ENCODE results near the gene GADD45G.

GADD45G gene, protein sequence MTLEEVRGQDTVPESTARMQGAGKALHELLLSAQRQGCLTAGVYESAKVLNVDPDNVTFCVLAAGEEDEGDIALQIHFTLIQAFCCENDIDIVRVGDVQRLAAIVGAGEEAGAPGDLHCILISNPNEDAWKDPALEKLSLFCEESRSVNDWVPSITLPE

DNA sequence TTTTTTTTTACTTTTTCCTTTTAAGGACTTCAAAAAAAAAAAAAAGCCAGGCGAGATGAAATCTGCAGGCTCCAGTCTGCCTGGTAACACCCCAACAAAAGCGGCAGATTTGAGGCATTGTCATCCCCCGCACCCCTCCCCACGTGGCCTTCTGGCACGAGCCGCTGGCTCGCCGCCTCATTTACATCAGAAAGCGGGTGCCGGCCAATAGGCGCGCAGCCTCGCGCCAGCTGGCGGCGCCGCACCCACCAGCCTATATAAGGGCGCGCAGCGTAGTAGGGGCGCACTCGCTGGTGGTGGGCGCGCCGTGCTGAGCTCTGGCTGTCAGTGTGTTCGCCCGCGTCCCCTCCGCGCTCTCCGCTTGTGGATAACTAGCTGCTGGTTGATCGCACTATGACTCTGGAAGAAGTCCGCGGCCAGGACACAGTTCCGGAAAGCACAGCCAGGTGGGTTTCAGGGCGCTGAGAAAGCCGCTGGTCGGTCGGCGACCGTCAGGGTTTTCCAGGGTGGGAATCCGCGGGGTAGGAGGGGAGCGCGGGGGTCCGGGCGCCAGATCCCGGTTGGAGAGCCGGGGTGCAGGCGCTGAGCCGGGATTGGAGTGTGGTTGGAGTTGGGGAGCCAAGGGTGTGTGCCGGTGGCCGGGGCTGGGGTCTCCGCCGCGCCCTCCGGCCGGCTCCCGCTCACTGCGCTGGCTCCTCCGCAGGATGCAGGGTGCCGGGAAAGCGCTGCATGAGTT, at the start of gene GADD45G:
Gene GADD45G, plus strand, starts transcription at position 284 of the 736 bp plus-strand sequence. Its CDS starts 110 bp downstream, at position 394.
- DNase-seq, result peak; percentile 96

DNA sequence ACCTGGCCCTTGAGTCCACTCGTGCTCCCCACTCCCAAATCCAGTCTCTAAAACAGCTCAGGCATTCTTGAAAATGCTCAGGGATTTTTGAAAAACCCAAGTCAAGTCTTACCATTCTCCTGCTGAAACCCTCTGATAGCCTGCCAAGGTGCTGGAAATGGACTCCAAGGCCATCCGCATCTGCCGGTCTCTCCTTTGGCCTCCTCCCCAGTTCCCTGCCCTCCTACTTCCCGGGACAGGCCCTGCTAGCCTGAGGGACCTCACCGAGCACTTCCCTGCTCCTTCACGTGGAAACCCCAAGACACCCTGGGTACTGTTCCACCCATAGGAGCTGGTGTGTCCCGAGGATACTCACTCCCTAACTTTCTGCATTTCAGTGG, 49.8 kb upstream of the GADD45G start:
- no peak for DNase-seq

DNA sequence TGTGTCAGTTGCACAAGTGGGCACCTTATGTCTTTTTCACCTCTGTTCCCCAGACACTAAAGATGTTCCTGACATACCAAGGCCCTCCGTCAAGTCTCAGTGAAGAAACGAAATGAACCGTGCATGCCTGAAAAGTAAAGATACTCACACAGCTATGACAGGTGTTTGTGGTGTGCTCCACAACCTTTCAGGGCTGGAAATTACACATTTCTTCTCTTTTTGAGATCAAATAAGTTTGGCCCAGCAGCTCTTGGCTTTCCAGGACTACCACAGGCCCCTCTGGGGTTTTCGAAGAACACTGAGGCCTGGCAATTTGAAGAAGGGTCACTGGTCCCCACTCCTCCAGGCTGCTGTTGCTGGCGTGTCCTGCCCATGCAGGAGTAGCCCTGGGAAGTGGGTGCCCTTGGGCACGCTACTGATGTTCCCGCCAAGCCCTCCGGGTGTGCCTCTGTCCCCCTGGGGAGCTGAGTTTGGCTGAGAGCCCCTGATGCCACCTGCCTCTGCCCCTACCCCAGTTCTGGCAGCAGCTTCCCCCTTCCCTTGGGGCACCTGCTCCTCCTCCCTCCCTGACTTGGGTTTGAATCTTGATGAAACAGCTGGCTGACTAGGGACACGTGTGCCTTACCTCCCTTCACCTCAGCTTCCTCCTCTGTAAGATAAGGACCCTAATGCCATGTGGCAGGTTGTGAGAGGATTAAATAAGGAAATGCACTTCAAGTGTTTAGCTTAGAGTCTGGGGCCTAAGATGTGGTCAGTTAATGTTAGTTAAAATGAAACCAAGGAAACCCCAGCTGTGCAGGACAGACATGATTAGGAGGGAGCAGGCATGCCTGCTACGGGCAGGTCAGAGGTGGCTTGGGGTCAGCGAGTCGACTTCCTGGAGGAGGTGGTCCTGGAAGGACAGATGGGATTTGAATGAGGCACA, 49.1 kb upstream of the GADD45G start:
- no peak for DNase-seq

DNA sequence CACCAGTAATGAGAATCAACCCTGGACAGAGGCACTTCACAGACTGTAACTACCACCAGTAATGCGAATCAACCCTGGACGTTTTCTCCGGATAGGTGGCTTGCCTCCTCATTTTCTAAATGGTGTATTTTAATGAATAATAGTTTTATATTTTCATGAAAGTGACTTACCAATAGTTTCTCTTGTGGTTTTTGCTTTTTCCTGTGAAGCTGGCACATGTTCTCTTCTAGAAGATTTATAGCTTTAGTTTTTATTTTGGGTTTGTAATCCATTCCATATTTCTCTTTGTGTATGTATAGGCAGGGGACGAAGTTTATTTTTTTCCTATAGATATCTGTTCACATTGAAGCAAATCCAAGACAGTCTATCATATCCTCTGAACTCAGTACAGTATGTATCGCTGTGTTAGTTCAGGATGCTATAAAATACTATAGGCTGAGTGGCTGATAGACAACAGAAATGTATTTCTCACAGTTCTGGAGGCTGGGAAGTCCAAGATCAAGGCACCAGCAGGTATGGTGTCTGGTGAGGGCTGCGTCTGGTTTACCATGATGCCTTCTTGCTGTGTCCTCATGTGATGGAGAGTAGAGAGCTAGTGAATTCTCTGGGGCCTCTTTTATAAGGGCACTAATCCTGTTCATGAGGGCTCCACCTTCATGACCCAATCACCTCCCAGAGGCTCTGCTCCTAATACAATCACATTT, 46.5 kb upstream of the GADD45G start:
- no peak for DNase-seq

DNA sequence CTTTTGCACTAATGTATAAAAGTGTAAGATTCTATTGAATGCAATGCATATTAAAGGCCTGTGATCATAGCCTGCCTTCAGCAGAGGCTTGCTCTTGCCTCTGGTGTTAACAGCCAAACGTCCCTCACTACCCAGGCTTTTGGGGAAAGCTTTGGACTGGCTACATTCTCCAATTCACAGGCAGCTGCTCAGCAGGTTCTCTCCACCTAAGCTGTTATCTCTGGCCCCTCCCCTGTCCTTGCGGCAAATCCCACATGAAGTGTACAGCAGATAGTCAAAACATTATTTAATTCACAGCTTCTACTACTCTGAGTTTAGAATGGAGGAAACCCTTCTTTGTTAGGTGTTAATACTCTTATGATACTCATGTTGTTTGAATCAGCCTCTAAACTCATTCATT, 45.9 kb upstream of the GADD45G start:
- no peak for DNase-seq

DNA sequence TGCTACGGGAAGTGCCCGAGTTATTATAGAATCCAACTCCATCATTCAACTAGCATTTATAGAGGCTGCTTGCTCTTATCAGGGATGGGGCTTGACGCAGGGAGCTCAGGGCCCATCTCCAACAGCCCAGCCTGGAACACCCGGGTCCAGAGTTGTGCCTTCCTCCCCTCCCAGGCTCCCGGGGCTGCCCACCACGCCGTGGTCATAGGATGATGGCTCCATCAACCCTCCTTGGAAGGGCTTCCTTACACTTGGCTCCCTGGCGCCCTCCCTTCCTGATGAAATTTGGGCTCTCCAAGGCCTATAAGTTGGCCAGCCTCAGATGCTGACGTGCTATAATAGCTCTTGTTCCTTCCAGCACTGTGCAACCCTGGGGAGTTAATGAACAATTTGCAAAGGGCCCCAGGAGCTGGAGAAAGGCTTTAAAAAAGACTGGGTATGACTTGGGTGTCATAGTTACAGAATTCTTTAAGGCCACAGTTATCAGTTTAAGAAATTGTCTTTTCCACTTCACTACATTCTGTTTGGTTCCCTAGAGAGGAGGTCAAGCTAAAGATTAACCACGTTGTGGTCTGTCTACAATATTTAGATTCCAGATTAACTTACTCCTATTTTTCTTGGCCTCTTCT, 42.5 kb upstream of the GADD45G start:
- DNase-seq, result no peak

DNA sequence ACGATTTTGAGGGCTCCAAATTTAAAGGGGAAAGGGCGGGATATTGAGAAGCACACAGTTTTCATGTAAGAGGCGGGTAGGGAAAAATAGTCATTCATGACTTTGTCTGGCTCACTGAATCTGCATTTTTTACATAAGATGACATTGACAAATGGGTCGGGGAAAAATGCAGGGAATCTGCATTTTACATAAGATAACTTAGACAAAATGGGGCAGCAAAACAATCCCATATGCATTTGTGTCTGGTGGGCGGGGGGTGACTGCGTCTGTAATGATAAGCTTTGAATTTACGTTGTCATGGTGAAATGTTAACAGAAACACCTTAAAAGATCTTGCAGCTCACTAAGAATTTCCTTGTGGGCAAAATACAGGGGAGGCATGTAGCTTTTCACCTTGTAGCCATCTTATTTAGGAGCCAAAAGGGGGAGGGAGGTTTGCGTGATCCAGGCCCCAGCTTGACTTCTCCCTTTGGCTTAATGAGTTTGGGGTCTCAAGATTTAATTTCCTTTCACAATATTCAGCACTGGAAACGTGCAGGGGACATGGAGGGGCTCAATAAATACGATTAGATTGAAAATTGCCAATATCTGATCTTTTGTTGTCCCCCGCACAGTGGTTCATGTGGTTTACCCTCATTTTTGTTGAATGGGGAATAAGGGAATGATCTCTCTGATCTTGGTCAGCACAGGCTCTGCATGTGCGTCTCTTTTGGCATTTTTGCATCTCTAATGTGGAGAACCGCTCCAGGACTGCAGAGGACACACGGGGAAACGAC, 41.1 kb upstream of the GADD45G start:
- DNase-seq, result no peak

DNA sequence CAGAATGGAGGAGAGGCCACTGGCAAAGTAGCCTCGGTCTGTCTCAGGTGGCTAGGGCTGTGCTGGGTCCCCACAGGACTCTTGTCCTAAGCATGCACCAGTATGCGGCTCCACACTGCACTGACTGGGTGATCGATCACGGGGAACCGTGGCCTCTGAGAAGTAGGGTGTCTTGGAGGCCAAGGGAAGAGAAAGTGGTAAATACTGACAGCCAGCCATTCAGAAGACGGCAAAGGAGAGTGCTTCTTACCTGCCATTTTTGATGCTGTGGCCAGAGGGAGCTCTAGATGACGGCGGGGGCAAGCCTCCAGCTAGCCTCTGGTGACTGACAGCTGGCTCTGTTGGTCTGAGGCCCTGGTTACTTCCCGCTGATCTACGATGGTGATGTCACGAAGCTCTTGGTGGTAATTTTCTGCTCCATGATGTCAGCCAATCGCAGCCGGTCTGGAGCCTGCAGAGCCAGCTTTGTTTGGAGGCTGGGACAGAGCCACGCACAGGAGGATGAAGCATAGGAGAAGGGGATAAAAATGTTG, 40.4 kb upstream of the GADD45G start:
- DNase-seq, result peak; percentile 31

DNA sequence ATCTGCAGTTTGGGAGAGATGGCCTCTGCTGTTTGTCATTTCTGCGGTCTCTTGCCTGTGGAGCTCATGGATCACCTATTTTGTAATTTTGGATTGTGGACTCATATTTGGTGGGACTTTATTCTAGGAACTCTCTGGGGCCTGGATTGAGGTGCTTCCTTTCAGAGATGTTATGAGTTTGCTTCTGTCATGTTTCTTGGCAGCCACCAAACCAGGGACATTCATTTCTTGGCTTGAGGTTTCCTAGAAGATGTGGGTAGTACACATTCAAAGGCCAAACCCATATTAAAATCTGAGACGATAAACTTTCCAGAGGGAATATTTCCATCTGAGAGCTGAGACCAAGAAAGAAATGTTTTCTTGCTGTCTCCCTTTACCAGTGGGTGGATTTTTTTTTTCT, 37.2 kb upstream of the GADD45G start:
- DNase-seq, result no peak

DNA sequence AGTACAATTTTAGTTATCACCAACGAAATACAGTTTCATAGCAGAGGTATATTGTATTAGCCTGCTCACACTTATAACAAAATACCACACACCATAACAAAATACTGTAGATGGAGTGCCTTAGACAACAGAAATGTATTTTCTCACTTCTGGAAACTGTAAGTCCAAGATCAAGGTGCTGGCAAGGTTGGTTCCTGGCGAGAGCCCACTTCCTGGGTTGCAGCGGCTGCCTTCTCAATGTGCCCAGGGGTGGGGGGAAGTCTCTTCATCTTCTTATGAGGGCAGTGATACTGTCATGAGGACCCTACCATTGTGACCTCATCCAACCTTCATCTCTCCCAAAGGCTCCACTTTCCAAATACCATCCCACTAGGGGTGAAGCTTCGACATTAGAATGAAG, 30.5 kb upstream of the GADD45G start:
- no peak for DNase-seq

DNA sequence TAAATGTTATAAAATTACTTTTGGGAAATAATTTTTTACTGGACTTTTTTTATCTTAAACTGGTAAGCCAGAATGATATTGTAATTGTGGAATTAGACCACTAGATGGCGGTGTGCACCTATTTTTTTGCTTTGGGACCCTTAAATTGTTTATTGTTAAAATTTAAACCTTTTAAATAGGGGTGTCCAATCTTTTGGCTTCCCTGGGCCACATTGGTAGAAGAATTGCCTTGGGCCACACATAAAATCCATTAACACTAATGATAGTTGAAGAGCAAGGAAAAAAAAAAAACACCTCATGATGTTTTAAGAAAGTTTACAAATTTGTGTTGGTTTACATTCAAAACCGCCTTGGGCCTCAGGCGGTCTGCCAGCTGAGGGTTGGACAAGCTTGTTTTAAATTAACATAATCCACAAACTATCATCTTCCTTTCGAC, 28.4 kb upstream of the GADD45G start:
- peak; percentile 69 for DNase-seq

DNA sequence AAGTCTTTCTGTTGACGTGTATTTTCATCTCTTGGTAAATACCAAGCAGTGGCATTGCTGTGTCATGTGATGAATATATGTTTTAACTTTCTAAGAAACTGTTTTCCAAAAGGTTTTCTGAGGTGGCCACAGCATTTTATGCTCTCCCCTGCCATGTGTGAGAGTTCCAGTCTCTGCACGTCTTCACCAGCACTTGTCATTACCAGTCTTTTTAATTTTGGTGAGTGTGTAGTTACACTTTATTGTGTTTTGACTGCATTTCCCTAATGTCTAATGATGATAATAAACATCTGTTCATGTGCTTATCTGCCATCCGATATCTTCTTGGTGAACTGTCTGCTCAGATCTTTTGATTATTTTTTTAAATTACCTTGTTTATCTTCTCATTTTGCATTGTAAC, 27.4 kb upstream of the GADD45G start:
- DNase-seq, result no peak

DNA sequence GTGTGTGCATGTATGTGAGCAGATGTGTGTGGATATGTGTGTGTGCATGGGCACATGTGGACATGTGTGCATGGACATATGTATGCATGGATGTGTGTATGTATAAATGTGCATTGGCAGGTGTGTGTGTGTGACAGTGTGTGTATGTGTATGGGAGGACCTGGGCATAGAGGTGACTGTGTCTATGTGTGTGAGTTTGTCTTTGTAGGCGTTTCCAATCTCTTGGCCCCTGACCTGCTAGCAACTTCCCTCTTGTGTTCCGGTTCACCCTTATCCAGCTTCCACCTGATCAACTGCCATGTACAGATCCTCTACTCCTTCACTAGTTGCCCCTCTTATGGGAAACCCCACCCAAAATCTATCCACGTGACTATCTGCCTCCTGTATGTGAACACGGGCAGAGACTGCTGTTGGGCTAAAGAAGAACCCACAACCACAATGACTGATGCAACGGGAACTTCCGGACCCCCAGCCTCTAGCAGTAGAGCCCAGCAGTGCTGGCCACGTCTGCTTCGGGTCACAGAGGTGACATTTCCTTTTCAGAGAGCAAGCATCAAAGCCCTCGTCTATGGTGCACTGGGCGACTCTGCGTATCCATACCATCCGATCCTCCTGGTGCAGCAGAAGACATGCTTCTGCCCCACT, 24.9 kb upstream of the GADD45G start:
- DNase-seq, result no peak

DNA sequence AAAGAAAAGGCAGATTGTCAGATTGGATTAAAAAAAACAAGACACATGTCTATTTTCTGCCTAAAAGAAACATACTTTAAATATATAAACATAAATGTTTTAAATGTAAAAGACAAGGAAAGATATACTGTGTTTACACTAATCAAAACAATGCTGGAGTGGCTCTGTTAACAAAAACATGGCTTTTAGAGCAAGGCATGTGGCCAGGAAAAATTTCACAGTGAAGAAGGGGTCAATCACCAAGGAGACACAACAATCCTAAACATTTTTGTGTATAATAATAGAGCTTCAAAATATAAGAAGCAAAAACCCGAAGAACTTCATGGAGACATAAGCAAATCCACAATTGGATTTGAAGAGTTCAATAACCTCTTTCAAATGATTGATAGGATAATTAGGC, 18.5 kb upstream of the GADD45G start:
- DNase-seq, result no peak

DNA sequence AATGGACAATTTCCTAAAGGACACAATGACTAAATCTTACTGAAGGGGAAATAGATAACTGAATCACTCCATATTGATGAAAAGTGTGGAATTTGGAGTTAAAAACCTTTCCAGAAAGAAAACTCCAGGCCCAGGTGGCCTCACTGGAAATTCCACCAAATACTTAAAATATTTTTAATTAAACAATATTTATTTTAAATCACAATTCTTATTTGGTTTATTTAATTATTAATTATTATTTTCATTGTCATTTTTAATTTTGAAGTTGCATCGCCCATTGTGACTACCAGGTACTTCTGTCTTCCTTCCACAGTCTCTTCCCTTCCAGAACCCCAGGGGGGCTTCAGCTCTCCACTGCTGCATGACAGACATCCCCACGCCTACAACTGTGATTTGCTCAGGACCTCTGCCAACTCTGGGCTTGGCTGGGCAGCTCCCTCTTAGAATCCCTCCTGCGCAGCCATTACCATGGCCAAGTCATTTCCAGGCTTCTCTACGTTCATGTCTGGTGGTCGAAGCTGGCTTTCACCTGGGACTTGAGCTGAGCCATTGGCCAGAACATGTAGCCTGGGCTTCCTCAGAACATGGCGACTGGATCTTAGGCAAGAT, 16.4 kb upstream of the GADD45G start:
- DNase-seq, result no peak

DNA sequence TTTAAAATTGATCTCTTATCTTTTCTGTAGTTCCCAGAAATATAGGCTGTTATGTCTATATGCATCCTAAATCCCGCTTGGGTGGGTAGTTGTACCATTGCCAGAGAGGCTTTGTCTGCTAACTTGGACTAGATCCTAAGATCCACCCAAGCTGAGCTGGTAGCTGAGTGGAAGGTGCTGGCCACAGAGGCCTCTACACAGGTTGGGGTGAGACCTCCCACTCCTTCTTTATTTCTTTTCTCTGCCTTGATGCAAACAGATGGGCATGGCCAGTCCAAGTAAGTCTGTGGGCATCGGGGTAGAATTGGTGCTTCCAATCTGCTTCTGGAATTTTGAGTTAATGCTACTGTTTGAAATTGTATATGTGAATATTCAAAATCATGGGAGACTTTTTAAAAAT, 14.4 kb upstream of the GADD45G start:
- DNase-seq, result no peak

DNA sequence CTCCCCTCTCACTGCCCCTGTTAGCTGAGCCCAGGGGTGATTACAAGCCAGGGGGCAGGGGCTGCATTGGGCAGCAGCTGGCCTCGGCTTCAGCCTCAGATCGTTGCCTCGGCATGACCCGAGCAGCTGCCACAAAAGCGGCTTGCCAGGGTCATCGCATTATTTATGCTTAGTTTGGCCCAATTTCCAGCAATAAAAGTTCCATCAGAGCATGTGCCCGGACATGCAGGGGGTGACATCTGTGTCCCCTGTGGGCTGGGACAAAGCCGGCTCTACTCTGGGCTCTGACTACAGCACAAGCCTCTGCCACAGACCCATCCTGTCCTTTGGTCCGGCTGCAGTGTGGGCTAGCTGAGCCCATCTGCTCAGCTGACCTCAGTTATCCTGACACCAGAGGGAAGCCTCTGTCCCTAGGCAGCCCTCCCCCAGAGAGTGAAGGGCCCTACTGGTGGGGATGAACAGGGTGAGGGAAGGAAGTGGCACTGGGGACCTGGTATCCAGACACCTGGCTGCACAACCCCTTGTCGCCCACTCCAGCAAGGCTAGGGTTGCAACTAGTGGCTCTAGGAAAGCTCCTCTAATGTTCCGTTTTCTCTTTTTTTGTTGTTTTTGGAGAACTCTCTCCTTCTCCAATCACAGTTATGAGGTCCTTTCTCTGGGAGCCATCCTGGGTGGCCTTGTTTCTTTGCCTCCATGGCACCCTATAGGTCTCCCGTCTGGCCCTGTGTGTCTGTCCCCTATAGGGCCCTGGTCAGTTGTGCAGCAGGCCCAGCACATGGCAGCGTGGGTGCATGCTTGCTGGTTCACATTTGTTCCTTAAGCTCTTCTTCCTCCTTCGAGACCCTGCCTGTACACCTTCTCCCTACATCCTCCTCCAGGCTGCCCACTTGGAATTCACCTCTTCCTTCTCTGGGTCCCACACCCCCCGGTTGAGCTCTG, 13.3 kb upstream of the GADD45G start:
- peak; percentile 93 for DNase-seq

DNA sequence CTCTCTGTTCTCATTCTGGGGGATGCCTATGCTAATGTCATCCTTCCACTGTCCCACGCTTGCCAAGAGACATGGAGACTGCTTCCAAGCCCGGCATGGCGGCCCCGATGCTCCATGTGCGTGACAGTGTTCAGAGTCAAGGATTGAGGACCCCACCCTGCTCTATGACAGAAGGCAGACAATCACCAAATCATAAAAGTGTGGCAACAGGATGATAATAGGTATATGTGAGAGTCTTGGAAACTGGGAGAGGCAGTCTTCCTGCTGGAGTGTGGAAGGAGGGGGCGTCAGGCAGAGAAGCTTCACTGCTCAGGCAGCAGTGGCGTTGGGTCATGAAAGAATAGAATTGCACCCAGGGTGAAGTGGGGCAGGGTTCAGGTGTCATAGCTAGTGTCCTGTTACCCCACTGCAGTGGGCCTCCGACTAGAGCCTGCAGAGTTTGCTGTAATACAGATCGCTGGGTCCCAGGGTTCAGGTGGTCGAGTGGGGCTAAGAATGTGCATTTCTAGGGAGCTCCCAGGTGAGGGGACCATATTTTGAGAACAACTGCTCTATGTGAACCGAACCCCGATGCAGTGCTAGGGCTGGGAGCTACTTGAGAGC, 12.5 kb upstream of the GADD45G start:
- no peak for DNase-seq
